Activated CD8-positive, alpha-beta T cell treated with anti-CD3 and anti-CD28 coated beads for 36 hours (primary cell): Measurements from ENCODE around the gene MYO5B. TPM values are rescaled to one million over a fixed set of nuclear protein-coding genes. Genes with fewer than 3 reads are reported as not detected.

ENCODE experiments used
- ATAC-seq: fragments of 200-7000 bp; cut with Tn5 transposase; one replicate; pipeline ENCODE4 v1.10.0; 2021; ENCODE audit warnings: mild to moderate bottlenecking, moderate library complexity
- CTCF ChIA-PET: fragments of 350-600 bp; sonication (Branson Sonifier 250); formaldehyde crosslinking; loops from one replicate; lab custom pipeline; 2021; ENCODE audit warnings: antibody characterized with exemption; lab: Charles Lee
- POLR2A ChIA-PET: fragments of 350-600 bp; sonication (Branson Sonifier 250); formaldehyde crosslinking; loops from one replicate; lab custom pipeline; 2021; ENCODE audit warnings: antibody characterized with exemption; lab: Charles Lee
- DNase-seq: peaks from one replicate; pipeline ENCODE4 v3.0.0-alpha.2; 2020
- H3K27ac Mint-ChIP-seq: one replicate; pipeline ENCODE4 v1.8.0; 2021; ENCODE audit warnings: mild to moderate bottlenecking, mixed read lengths
- H3K27me3 Mint-ChIP-seq: one replicate; pipeline ENCODE4 v1.8.0; 2021; ENCODE audit warnings: mixed read lengths
- H3K36me3 Mint-ChIP-seq: one replicate; pipeline ENCODE4 v1.8.0; 2021; ENCODE audit warnings: low read depth, mixed read lengths
- H3K4me1 Mint-ChIP-seq: one replicate; pipeline ENCODE4 v1.8.0; 2021; ENCODE audit warnings: low read depth, mixed read lengths
- H3K4me3 Mint-ChIP-seq: one replicate; pipeline ENCODE4 v1.8.0; 2021; ENCODE audit warnings: mild to moderate bottlenecking, moderate library complexity, mixed read lengths
- H3K9me3 Mint-ChIP-seq: one replicate; pipeline ENCODE4 v1.8.0; 2021; ENCODE audit warnings: mixed read lengths
- CTCF ChIP-seq: fragments of 200-600 bp; IDR thresholded peaks from one replicate; pipeline ENCODE4 v1.8.0; 2022; ENCODE audit warnings: antibody characterized with exemption, mild to moderate bottlenecking
- intact Hi-C: fragments of 100-400 bp; cut with micrococcal nuclease; formaldehyde crosslinking; loops from one replicate; pipeline ENCODE4 v1.10.0; 2022
- total RNA-seq, 2 experiments: library from RNA; stranded (reverse); gene quantifications; one replicate each; pipeline ENCODE4 v1.2.3, GENCODE V29; 2021

MYO5B gene
- total RNA-seq, 2 experiments from 2014 or later = 0.09 TPM; not detected in 1

DNA sequence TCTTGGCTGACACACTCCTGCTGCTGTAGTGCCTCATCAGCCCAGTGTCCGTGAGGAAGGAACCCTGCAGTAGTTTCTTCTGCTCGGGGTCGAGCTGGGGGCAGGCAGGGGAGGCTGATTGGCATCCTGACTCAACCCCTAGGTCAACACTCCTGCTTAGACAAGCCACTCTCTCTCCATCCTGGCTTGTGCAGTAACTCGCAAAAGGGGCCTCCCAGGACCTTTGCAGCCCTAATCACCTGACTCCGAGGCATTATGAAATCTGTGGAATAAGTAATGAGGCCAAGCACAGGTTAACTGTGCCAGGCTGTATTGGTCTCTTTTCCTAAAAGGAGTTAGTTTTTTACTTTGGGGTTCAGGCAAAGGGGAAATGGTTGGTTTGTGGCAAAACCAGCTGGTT, 289.2 kb downstream of the MYO5B start:
- ChIA-PET POLR2A (no interaction called here), CTCF (no interaction called here)
- ATAC-seq (no peak), DNase-seq (no peak)
- Mint-ChIP-seq H3K4me1 (no peaks in the 10 kb centered on the region), H3K36me3 (no peaks in the 10 kb centered on the region), H3K9me3 (no peaks in the 10 kb centered on the region), H3K27ac (no peak overlapping the region), H3K27me3 (no peaks in the 10 kb centered on the region), H3K4me3 (no peak overlapping the region)
- intact Hi-C loops = no loop called here
- TF ChIP-seq CTCF = no peak

GRCh38 chr18:49904871-49905555, 289.9 kb downstream of the MYO5B start:
- CTCF ChIA-PET = no interaction called here
- POLR2A ChIA-PET = interaction anchor here (0.6 kb wide), 1 partner anchor 11 kb away, joined by 3 read pairs; no protein-coding TSS in a partner anchor
- no peak for TF ChIP-seq CTCF
- Mint-ChIP-seq H3K4me1 (no peaks in the 10 kb centered on the region), H3K36me3 (no peaks in the 10 kb centered on the region), H3K4me3 (no peak overlapping the region), H3K27me3 (no peaks in the 10 kb centered on the region), H3K9me3 (no peaks in the 10 kb centered on the region), H3K27ac (no peak overlapping the region)
- DNase-seq (no peak), ATAC-seq (no peak)
- intact Hi-C loops = no loop called here

GRCh38 chr18:49901862-49902340, 293.0 kb downstream of the MYO5B start:
- intact Hi-C loops = no loop called here
- Mint-ChIP-seq H3K27ac (no peak overlapping the region), H3K27me3 (peaks cover 1% of the 10 kb centered on the region), H3K36me3 (no peaks in the 10 kb centered on the region), H3K4me1 (no peaks in the 10 kb centered on the region), H3K9me3 (no peaks in the 10 kb centered on the region), H3K4me3 (no peak overlapping the region)
- ChIA-PET POLR2A (no interaction called here), CTCF (no interaction called here)
- ATAC-seq (no peak), DNase-seq (no peak)
- TF ChIP-seq CTCF = no peak

GRCh38 chr18:49899657-49900330, 295.2 kb downstream of the MYO5B start:
- no peak for ATAC-seq
- TF ChIP-seq CTCF = no peak
- H3K36me3 Mint-ChIP-seq = no peaks in the 10 kb centered on the region
- intact Hi-C loops = no loop called here
- H3K9me3 Mint-ChIP-seq = no peaks in the 10 kb centered on the region
- ChIA-PET POLR2A (interaction anchor here (0.6 kb wide), 1 partner anchor 11 kb away, joined by 3 read pairs; no protein-coding TSS in a partner anchor), CTCF (interaction anchor here (0.9 to 1.2 kb wide), 2 partner anchors 20 to 295 kb away, joined by 4 read pairs; partner anchors contain the start of gene MYO5B)
- peaks cover 5% of the 10 kb centered on the region for H3K27me3 Mint-ChIP-seq
- no peak overlapping the region for H3K27ac Mint-ChIP-seq
- DNase-seq = no peak
- no peaks in the 10 kb centered on the region for H3K4me1 Mint-ChIP-seq
- H3K4me3 Mint-ChIP-seq = no peak overlapping the region

DNA sequence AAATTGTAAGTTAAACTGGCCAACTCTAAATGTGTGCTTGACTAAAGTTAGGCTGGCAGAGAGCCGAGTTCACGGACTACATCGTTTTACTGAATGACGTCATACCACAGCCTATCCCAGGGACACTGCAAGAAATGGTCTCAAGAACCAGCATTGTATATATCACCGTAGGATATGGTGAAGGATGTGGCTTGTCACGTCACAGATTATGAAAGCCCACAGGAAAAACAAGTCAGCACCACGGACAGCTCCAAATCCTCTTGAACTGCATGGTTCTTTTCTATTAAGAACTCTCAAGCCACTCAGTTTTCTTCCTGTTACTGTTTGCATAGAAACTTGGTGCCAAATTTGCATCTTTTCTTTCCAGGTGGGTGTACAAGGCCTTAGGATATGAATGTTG, 296.5 kb downstream of the MYO5B start:
- no peaks in the 10 kb centered on the region for H3K36me3 Mint-ChIP-seq
- H3K9me3 Mint-ChIP-seq = no peaks in the 10 kb centered on the region
- intact Hi-C loops = no loop called here
- H3K27ac Mint-ChIP-seq = no peak overlapping the region
- no peak for TF ChIP-seq CTCF
- CTCF ChIA-PET = no interaction called here
- H3K4me1 Mint-ChIP-seq = no peaks in the 10 kb centered on the region
- POLR2A ChIA-PET = no interaction called here
- H3K4me3 Mint-ChIP-seq = no peak overlapping the region
- DNase-seq (peak; percentile 85), ATAC-seq (peak; percentile 64)
- peaks cover 6% of the 10 kb centered on the region for H3K27me3 Mint-ChIP-seq
